HPDE6-E6E7 (cell line): ENCODE measurements around the gene C4B.
A peak's percentile ranks its signal among the peaks of the same experiment; 100 is the strongest.

Experiments used
- DNase-seq: peaks from one replicate; pipeline ENCODE4 v3.0.0; 2011; ENCODE audit warnings: missing footprints; ENCODE audit errors: extremely low spot score

The C4B gene

DNA sequence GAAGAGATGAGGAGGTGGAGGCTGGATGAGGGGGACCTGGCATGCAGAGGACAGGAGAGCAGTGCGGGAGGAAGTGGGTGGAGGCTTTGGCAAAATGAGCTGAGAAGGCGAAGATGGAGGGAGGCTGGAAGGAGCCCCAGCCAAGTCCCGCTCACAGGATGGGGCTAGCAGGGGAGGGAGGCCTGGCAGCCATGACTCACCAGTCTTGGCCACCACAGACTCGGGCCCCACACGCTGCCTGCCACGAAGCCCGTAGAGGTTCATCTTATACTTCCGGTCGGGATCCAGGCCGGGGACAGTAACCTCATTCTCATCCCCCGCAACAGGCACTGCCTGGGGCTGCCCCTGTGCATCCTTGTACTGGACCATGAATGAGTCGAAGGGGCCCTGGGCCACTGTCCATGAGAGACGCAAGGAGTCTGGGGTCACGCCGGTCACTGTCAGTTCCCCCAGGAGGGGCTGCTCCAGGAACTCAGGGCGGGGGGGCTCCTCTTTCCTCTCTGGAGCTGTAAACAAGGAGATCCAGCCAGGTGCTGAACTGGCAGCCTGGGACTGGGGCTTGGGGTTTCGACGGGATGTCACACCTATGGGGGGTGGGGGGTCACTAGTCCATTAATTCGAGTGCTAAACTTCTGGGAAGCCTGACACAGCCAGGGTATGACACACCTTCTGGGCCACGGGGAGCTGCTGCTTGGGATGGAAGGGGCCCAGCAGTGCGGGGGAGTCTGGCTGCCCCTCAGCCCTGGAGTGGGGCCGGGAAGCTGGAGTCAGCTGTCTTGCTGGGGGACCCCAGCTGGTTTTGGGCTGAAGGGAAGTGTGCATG lies 66.8 kb downstream of the C4B start:
- DNase-seq: peak; percentile 67

DNA sequence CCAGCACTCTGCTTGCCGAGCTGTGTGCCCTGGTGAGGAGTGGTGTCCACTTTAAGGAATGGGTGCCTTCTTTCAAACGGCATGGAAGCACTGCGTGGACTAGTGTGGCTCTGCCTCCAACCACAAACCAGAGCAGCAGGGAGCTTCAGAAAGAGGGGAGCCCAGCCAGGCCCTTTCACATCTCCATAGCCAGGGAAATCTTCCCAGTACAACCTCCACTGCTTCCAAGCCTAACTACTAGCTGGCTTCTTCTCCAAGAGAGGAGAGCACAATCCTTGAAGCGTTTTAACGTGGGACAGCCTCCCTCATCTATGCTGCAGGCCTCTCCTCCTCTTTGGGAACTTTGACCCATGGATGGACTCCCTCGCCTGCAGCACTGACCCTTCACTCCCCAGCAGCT lies 67.9 kb downstream of the C4B start:
- DNase-seq: no peak

DNA sequence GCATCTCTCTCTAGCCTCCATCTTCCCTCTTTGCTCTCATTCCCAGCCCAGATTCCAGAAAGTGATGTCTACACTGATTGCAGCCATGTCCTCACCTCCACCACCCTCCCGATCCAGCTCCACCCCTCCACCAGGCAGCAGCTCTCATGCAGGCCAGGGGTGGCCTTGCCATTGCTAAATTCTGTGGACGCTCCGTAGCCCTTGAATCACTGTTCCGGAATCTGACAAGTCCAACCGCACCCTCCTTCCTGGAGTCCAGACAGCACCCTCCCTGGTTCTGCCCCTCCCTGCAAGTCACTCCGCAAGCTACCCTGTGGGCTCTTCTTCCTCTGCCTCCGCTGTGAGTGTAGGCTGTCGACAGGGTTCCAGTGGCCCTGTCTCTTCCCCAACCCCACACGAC lies 68.3 kb downstream of the C4B start:
- peak; percentile 86 for DNase-seq

DNA sequence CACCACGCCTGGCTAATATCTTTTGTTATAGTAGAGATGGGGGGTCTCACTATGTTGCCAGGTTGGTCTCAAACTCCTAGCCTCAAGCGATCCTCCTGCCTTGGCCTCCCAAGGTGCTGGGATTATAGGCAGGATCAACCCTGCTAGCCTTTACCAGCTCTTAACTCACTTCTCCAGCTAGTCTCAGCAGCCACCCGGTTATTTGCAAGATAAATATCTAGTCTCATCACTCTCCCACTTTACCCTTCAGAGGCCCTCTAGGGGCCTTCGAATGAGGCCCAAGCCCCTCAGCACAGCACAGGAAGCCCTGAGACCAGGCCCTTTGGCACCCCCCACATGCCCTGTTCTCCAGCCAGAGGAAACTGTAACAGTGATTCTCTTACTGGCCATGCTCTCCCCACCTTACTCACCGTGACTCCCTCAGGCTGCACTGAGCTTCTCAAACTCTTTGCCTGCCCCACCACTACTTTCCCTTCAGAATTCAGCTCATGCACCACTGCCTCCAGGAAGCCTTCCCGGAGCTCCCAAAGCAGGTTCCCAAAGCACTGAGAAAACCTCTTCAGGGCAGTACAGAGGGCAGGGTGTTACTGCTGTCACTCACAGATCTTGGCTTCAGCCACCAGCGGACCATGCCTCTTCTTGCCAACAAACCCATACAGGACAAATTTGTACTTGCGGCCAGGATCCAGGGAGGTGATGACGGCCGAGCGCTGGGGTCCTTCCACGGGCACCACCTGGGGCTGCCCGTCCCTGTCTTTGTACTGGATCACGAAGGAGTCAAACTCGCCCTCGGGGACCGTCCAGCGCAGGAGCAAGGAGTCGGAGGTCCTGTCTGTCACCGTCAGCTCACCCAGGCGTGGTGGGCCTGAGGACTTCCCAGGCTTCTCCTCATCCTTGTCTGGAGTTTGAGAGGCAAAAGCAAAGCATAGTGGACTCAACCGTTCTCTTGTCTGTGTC lies 69.5 kb downstream of the C4B start:
- DNase-seq: no peak

DNA sequence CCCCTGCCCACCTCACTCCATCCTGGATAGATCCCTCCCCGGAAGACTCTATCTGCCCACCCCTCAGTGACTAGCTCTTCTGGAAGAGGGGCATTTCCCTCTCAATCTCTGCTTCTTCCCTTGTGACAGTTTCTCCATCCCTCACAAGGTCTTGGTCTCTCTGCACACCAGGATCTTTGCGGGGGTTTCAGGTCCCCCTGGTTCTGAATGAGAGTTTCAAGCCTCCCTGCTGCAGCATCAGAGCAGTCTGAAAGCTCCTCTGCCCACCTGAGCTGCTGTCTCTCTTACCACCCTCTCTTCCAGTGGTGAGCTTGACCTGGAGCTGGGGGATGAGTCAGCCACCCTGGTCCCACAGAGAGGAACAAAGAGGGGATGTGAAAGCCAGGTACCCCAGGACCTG lies 70.2 kb downstream of the C4B start:
- no peak for DNase-seq
